GM23338 (cell line): ENCODE data around the gene MVB12B. TPM values are rescaled to one million over a fixed set of nuclear protein-coding genes. Genes with fewer than 3 reads are reported as not detected.

Experiments
- ATAC-seq: fragments of 200-7000 bp; cut with Tn5 transposase; 3 replicates; pipeline ENCODE4 v1.9.1; 2020
- DNase-seq: peaks from one replicate; pipeline ENCODE4 v3.0.0-alpha.2; 2015; ENCODE audit warnings: low spot score
- H2AFZ ChIP-seq: fragments of 200-600 bp; sonication (generic); 2 replicates; pipeline ENCODE4 v1.8.0; 2016; ENCODE audit warnings: antibody characterized with exemption, mild to moderate bottlenecking, moderate library complexity
- H3F3A ChIP-seq: fragments of 200-600 bp; sonication (generic); replicated peaks from 2 replicates; pipeline ENCODE4 v1.8.0; 2017; ENCODE audit warnings: antibody characterized with exemption, mixed run types, low read depth
- H3K27ac ChIP-seq: fragments of 200-600 bp; sonication (generic); 2 replicates; pipeline ENCODE4 v1.6.1; 2016; ENCODE audit warnings: low read depth
- H3K27me3 ChIP-seq: fragments of 200-600 bp; sonication (generic); 2 replicates; pipeline ENCODE4 v1.8.0; 2016; ENCODE audit warnings: mild to moderate bottlenecking, mixed run types, moderate library complexity; ENCODE audit not compliant: insufficient read depth
- H3K36me3 ChIP-seq: fragments of 200-600 bp; sonication (generic); 2 replicates; pipeline ENCODE4 v1.8.0; 2016; ENCODE audit warnings: mild to moderate bottlenecking; ENCODE audit not compliant: insufficient read depth
- H3K4me1 ChIP-seq: fragments of 200-600 bp; sonication (generic); 2 replicates; pipeline ENCODE4 v1.8.0; 2016; ENCODE audit warnings: mild to moderate bottlenecking, moderate library complexity; ENCODE audit not compliant: insufficient read depth
- H3K4me2 ChIP-seq: fragments of 200-600 bp; sonication (generic); 2 replicates; pipeline ENCODE4 v1.7.1; 2017; ENCODE audit warnings: mixed run types
- H3K4me3 ChIP-seq: fragments of 200-600 bp; sonication (generic); 2 replicates; pipeline ENCODE4 v1.6.1; 2016; ENCODE audit warnings: mixed run types
- H3K79me2 ChIP-seq: fragments of 200-600 bp; sonication (generic); replicated peaks from 2 replicates; pipeline ENCODE4 v1.8.0; 2017; ENCODE audit warnings: mild to moderate bottlenecking; ENCODE audit not compliant: insufficient read depth
- H3K9me2 ChIP-seq: fragments of 200-600 bp; sonication (generic); 2 replicates; pipeline ENCODE4 v1.8.0; 2017; ENCODE audit not compliant: insufficient read depth
- H4K20me1 ChIP-seq: fragments of 200-600 bp; sonication (generic); replicated peaks from 2 replicates; pipeline ENCODE4 v1.8.0; 2017; ENCODE audit warnings: mild to moderate bottlenecking; ENCODE audit not compliant: insufficient read depth
- H3K27ac Mint-ChIP-seq: 2 replicates; pipeline ENCODE4 v1.8.0; 2020; ENCODE audit warnings: inconsistent platforms, mild to moderate bottlenecking, moderate library complexity, mixed read lengths
- H3K27me3 Mint-ChIP-seq: 3 replicates; pipeline ENCODE4 v1.8.0; 2022; ENCODE audit warnings: low read depth, mild to moderate bottlenecking, moderate library complexity, mixed read lengths, inconsistent platforms; ENCODE audit not compliant: insufficient read depth, poor library complexity
- H3K36me3 Mint-ChIP-seq: 3 replicates; pipeline ENCODE4 v1.8.0; 2021; ENCODE audit warnings: low read depth, mild to moderate bottlenecking, inconsistent platforms, moderate library complexity, mixed read lengths
- H3K4me1 Mint-ChIP-seq: 3 replicates; pipeline ENCODE4 v1.8.0; 2020; ENCODE audit warnings: mild to moderate bottlenecking, inconsistent platforms, mixed read lengths
- H3K4me3 Mint-ChIP-seq: 3 replicates; pipeline ENCODE4 v1.8.0; 2021; ENCODE audit warnings: moderate library complexity, mild to moderate bottlenecking, inconsistent platforms, mixed read lengths
- H3K9me3 Mint-ChIP-seq: 3 replicates; pipeline ENCODE4 v1.8.0; 2020; ENCODE audit warnings: moderate library complexity, mild to moderate bottlenecking, inconsistent platforms, mixed read lengths
- CTCF ChIP-seq, 2 experiments: fragments of 200-600 bp in 1 of 2; sonication (generic) in 1 of 2; conservative IDR thresholded peaks; 2 replicates each; pipeline versions ENCODE4 v1.5.1 to v1.6.1; 2016 to 2017; ENCODE audit warnings: antibody characterized with exemption in 2 of 2, low read depth in 2 of 2, mild to moderate bottlenecking in 2 of 2, moderate library complexity in 1 of 2
- ETS1 ChIP-seq: IDR thresholded peaks from 2 replicates; pipeline ENCODE4 v1.6.1; 2016; ENCODE audit warnings: antibody characterized with exemption
- EZH2 ChIP-seq: fragments of 200-600 bp; sonication (generic); IDR thresholded peaks from one replicate; pipeline ENCODE4 v1.8.0; 2017; ENCODE audit warnings: antibody characterized with exemption, mild to moderate bottlenecking, low read depth; ENCODE audit not compliant: unreplicated experiment
- JUNB ChIP-seq: IDR thresholded peaks from one replicate; pipeline ENCODE4 v1.6.1; 2016; ENCODE audit warnings: antibody characterized with exemption; ENCODE audit not compliant: unreplicated experiment
- NANOG ChIP-seq: IDR thresholded peaks from 2 replicates; pipeline ENCODE4 v1.6.1; 2016; ENCODE audit warnings: antibody characterized with exemption, borderline replicate concordance
- POLR2AphosphoS5 ChIP-seq: IDR thresholded peaks from 2 replicates; pipeline ENCODE4 v1.6.1; 2016; ENCODE audit warnings: antibody characterized with exemption, low read depth
- REST ChIP-seq: IDR thresholded peaks from one replicate; pipeline ENCODE4 v1.6.1; 2018; ENCODE audit warnings: antibody characterized with exemption; ENCODE audit not compliant: unreplicated experiment
- STAT1 ChIP-seq: IDR thresholded peaks from one replicate; pipeline ENCODE4 v1.6.1; 2016; ENCODE audit warnings: antibody characterized with exemption; ENCODE audit not compliant: unreplicated experiment
- ZNF114 ChIP-seq: fragments of 250-450 bp; sonication (Bioruptor Pico); IDR thresholded peaks from 2 replicates; pipeline ENCODE4 v1.5.0; 2020; ENCODE audit warnings: mild to moderate bottlenecking, moderate library complexity
- ZNF462 ChIP-seq: fragments of 250-450 bp; sonication (Bioruptor Pico); IDR thresholded peaks from 2 replicates; pipeline ENCODE4 v1.5.0; 2020; ENCODE audit warnings: mild to moderate bottlenecking, moderate library complexity
- polyA plus RNA-seq: library from polyadenylated mRNA; unstranded; fragments of >200 nt; fragmentation: Nextera tagmentation; extraction: Ambion mirVana; gene quantifications from 2 replicates; pipeline ENCODE4 v1.2.1, GENCODE V29; 2016
- total RNA-seq: library from RNA; depleted of rRNA; stranded (reverse); fragments of >200 nt; shearing (Covaris generic); gene quantifications from 2 replicates; pipeline ENCODE4 v1.2.3, GENCODE V29; 2014

Gene MVB12B
- total and polyA plus RNA-seq, 2 experiments from 2014 or later, result 1.9 to 6.6 TPM

- no peaks in the 10 kb centered on the region for H3F3A ChIP-seq
- TF ChIP-seq NANOG (no peak), REST (no peak), ETS1 (no peak), CTCF (conservative IDR thresholded peaks at IDR 0.05; ENCODE audit: low read depth in 2 of 2) (no peak), JUNB (no peak), EZH2 (no peak), POLR2AphosphoS5 (no peak), ZNF462 (no peak), STAT1 (no peak), ZNF114 (CRISPR knock-in tag) (no peak)
- no peak overlapping the region for H2AFZ ChIP-seq
- Mint-ChIP-seq H3K27ac (no peak overlapping the region), H3K4me3 (no peak overlapping the region), H3K9me3 (no peaks in the 10 kb centered on the region), H3K27me3 (peaks cover 2% of the 10 kb centered on the region), H3K4me1 (peaks cover 24% of the 10 kb centered on the region), H3K36me3 (peaks cover 4% of the 10 kb centered on the region; the same call in 1 of the 3 replicates)
- H3K27me3 ChIP-seq, result no peaks in the 10 kb centered on the region
- H3K4me3 ChIP-seq, result no peak overlapping the region
- no peaks in the 10 kb centered on the region for H3K9me2 ChIP-seq
- H3K36me3 ChIP-seq, result no peaks in the 10 kb centered on the region
- H3K79me2 ChIP-seq, result no peaks in the 10 kb centered on the region
- DNase-seq, result no peak
- ATAC-seq, result no peak
- H3K4me2 ChIP-seq, result no peak overlapping the region
- no peaks in the 10 kb centered on the region for H4K20me1 ChIP-seq
- H3K4me1 ChIP-seq, result peaks cover 6% of the 10 kb centered on the region
- H3K27ac ChIP-seq, result no peak overlapping the region
Measured at GRCh38 chr9:126388964-126389708, 62.5 kb downstream of the MVB12B start.
